Duodenal mucosa (tissue), 2 donors: ENCODE results near the gene TMC4.
"Not testable (repeated sequence)": the region's sequence is repeated elsewhere in the genome, so short reads cannot be mapped to it uniquely, and the experiment has no call there.

ENCODE experiments used
- H3K27ac ChIP-seq: one replicate; pipeline ENCODE4 v1.7.0; 2013; ENCODE audit warnings: low read depth, low read length
- H3K27me3 ChIP-seq, 2 donors: one replicate each; pipeline ENCODE4 v1.7.0; 2013; ENCODE audit warnings: low read length in 2 of 2, control low read depth in 1 of 2; ENCODE audit not compliant: insufficient read depth in 2 of 2, control insufficient read depth in 1 of 2
- H3K36me3 ChIP-seq, 2 donors: one replicate each; pipeline ENCODE4 v1.7.0; 2013; ENCODE audit warnings: low read length in 2 of 2, control low read depth in 1 of 2; ENCODE audit not compliant: insufficient read depth in 2 of 2, control insufficient read depth in 1 of 2
- H3K4me1 ChIP-seq, 2 donors: one replicate each; pipeline ENCODE4 v1.7.0; 2013; ENCODE audit warnings: low read length in 2 of 2, control low read depth in 1 of 2; ENCODE audit not compliant: insufficient read depth in 2 of 2, control insufficient read depth in 1 of 2
- H3K4me3 ChIP-seq, 2 donors: one replicate each; pipeline ENCODE4 v1.7.0; 2013; ENCODE audit warnings: low read length in 2 of 2, low read depth in 1 of 2
- H3K9ac ChIP-seq, 2 donors: one replicate each; pipeline ENCODE4 v1.7.0; 2013; ENCODE audit warnings: low read length in 2 of 2, low read depth in 1 of 2
- H3K9me3 ChIP-seq, 2 donors: one replicate each; pipeline ENCODE4 v1.7.0; 2013; ENCODE audit warnings: low read length in 2 of 2, control low read depth in 1 of 2; ENCODE audit not compliant: control insufficient read depth in 1 of 2

Gene TMC4

GRCh38 chr19:54209811-54210494 is 37.0 kb upstream of the TMC4 start:
- Histone ChIP-seq H3K36me3 (peaks cover 22 to 39% of the 10 kb centered on the region in 2 donors), H3K9me3 (no peaks in the 10 kb centered on the region), H3K27ac (peak overlapping the region; percentile 83), H3K27me3 (no peaks in the 10 kb centered on the region), H3K9ac (peak overlapping the region; percentile 51 to 75), H3K4me1 (peaks cover 51 to 65% of the 10 kb centered on the region in 2 donors), H3K4me3 (peak overlapping the region; percentile 32 to 51)

- Histone ChIP-seq H3K9ac (peak overlapping the region; percentile 51 to 75), H3K4me3 (peak overlapping the region; percentile 25 to 32), H3K27ac (peak overlapping the region; percentile 83), H3K36me3 (peaks cover 22 to 47% of the 10 kb centered on the region in 2 donors), H3K9me3 (no peaks in the 10 kb centered on the region), H3K27me3 (no peaks in the 10 kb centered on the region), H3K4me1 (peaks cover 58 to 72% of the 10 kb centered on the region in 2 donors)
These were observed 36.3 kb upstream of the TMC4 start for GRCh38 chr19:54209058-54209810.

GRCh38 chr19:54208784-54209057 is 35.8 kb upstream of the TMC4 start:
- Histone ChIP-seq H3K36me3 (peaks cover 22 to 52% of the 10 kb centered on the region in 2 donors), H3K9me3 (no peaks in the 10 kb centered on the region), H3K9ac (peak overlapping the region; percentile 38 to 51), H3K4me1 (peaks cover 63 to 77% of the 10 kb centered on the region in 2 donors), H3K27me3 (no peaks in the 10 kb centered on the region), H3K27ac (peak overlapping the region; percentile 83), H3K4me3 (no peak overlapping the region)

- peak overlapping the region in 1 of 2 donors; percentile 37 for H3K4me3 ChIP-seq
- peaks cover 24 to 57% of the 10 kb centered on the region in 2 donors for H3K36me3 ChIP-seq
- H3K9ac ChIP-seq, result peak overlapping the region in 1 of 2 donors; percentile 38
- no peaks in the 10 kb centered on the region for H3K27me3 ChIP-seq
- peak overlapping the region; percentile 83 for H3K27ac ChIP-seq
- peaks cover 67 to 82% of the 10 kb centered on the region in 2 donors for H3K4me1 ChIP-seq
- no peaks in the 10 kb centered on the region for H3K9me3 ChIP-seq
These were observed 35.2 kb upstream of the TMC4 start for GRCh38 chr19:54207983-54208783.

- H3K27ac ChIP-seq, result peak overlapping the region; percentile 53
- no peaks in the 10 kb centered on the region for H3K9me3 ChIP-seq
- peaks cover 73 to 88% of the 10 kb centered on the region in 2 donors for H3K4me1 ChIP-seq
- no peaks in the 10 kb centered on the region for H3K27me3 ChIP-seq
- peak overlapping the region in 1 of 2 donors; percentile 30 for H3K9ac ChIP-seq
- peaks cover 30 to 63% of the 10 kb centered on the region in 2 donors for H3K36me3 ChIP-seq
- peak overlapping the region in 1 of 2 donors; percentile 37 for H3K4me3 ChIP-seq
These were observed 34.7 kb upstream of the TMC4 start for GRCh38 chr19:54207676-54207982.

- Histone ChIP-seq H3K36me3 (peaks cover 34 to 67% of the 10 kb centered on the region in 2 donors), H3K4me3 (peak overlapping the region in 1 of 2 donors; percentile 37), H3K9ac (peak overlapping the region; percentile 33 to 41), H3K4me1 (peaks cover 77 to 92% of the 10 kb centered on the region in 2 donors), H3K27ac (peak overlapping the region; percentile 53)
- H3K9me3 ChIP-seq, H3K27me3 ChIP-seq: not testable (repeated sequence)
These were observed 34.2 kb upstream of the TMC4 start for GRCh38 chr19:54207193-54207592.

- peak overlapping the region; percentile 40 for H3K27ac ChIP-seq
- no peaks in the 10 kb centered on the region for H3K9me3 ChIP-seq
- H3K9ac ChIP-seq, result peak overlapping the region; percentile 33 to 41
- H3K4me1 ChIP-seq, result peaks cover 81 to 96% of the 10 kb centered on the region in 2 donors
- H3K27me3 ChIP-seq, result no peaks in the 10 kb centered on the region
- peak overlapping the region; percentile 37 to 41 for H3K4me3 ChIP-seq
- peaks cover 38 to 71% of the 10 kb centered on the region in 2 donors for H3K36me3 ChIP-seq
These were observed 33.8 kb upstream of the TMC4 start for GRCh38 chr19:54206831-54207177.

GRCh38 chr19:54206030-54206830 is 33.3 kb upstream of the TMC4 start:
- Histone ChIP-seq H3K4me1 (peaks cover 84 to 99% of the 10 kb centered on the region in 2 donors), H3K27ac (peak overlapping the region; percentile 40), H3K4me3 (peak overlapping the region; percentile 37 to 41), H3K9me3 (no peaks in the 10 kb centered on the region), H3K9ac (peak overlapping the region; percentile 33 to 41), H3K27me3 (no peaks in the 10 kb centered on the region), H3K36me3 (peaks cover 43 to 76% of the 10 kb centered on the region in 2 donors)

GRCh38 chr19:54204767-54205468 is 32.0 kb upstream of the TMC4 start:
- peaks cover 75 to 90% of the 10 kb centered on the region in 2 donors for H3K4me1 ChIP-seq
- H3K27me3 ChIP-seq, result no peaks in the 10 kb centered on the region
- no peaks in the 10 kb centered on the region for H3K9me3 ChIP-seq
- H3K27ac ChIP-seq, result no peak overlapping the region
- peaks cover 43 to 76% of the 10 kb centered on the region in 2 donors for H3K36me3 ChIP-seq
- H3K9ac ChIP-seq, result peak overlapping the region in 1 of 2 donors; percentile 20
- H3K4me3 ChIP-seq, result no peak overlapping the region
